ENCODE data around the gene SSH3. TPM values are rescaled to one million over a fixed set of nuclear protein-coding genes. Genes with fewer than 3 reads are reported as not detected.
A peak's percentile ranks its signal among the peaks of the same experiment; 100 is the strongest.

Gene SSH3
- total RNA-seq, 1 donor from 2014 or later: 55.4 TPM

- H3K36me3 Mint-ChIP-seq: peaks cover 3% of the 10 kb centered on the region
- peaks cover 17% of the 10 kb centered on the region for H3K4me1 Mint-ChIP-seq
- peak overlapping the region; percentile 71 for H3K4me3 Mint-ChIP-seq
These were observed 16.6 kb upstream of the SSH3 start for GRCh38 chr11:67286621-67287333.

GRCh38 chr11:67287355-67288197 is 15.8 kb upstream of the SSH3 start:
- no peaks in the 10 kb centered on the region for H3K9me3 Mint-ChIP-seq
- H3K27ac Mint-ChIP-seq: peak overlapping the region; percentile 97
- H3K36me3 Mint-ChIP-seq: peaks cover 3% of the 10 kb centered on the region
- no peak for DNase-seq (ENCODE audit: low spot score in 2 of 2, unreplicated experiment in 2 of 2)
- H3K27me3 Mint-ChIP-seq (ENCODE audit: low read depth): no peaks in the 10 kb centered on the region
- no peak for TF ChIP-seq CTCF (IDR thresholded peaks at IDR 0.05; ENCODE audit: unreplicated experiment)
- peak overlapping the region; percentile 71 for H3K4me3 Mint-ChIP-seq
- H3K4me1 Mint-ChIP-seq: peaks cover 19% of the 10 kb centered on the region

More at GRCh38 chr11:67286621-67287333, 16.6 kb upstream of the SSH3 start:
- no peak for DNase-seq (ENCODE audit: low spot score in 2 of 2, unreplicated experiment in 2 of 2)
- H3K27ac Mint-ChIP-seq: peak overlapping the region; percentile 97
- H3K9me3 Mint-ChIP-seq: no peaks in the 10 kb centered on the region
- TF ChIP-seq CTCF (IDR thresholded peaks at IDR 0.05; ENCODE audit: unreplicated experiment): peak; percentile 12
- no peaks in the 10 kb centered on the region for H3K27me3 Mint-ChIP-seq (ENCODE audit: low read depth)

- Mint-ChIP-seq H3K4me3 (peak overlapping the region; percentile 71), H3K27me3 (ENCODE audit: low read depth) (no peaks in the 10 kb centered on the region), H3K9me3 (no peaks in the 10 kb centered on the region), H3K27ac (peak overlapping the region; percentile 97), H3K36me3 (peaks cover 7% of the 10 kb centered on the region), H3K4me1 (peaks cover 24% of the 10 kb centered on the region)
- TF ChIP-seq CTCF (IDR thresholded peaks at IDR 0.05; ENCODE audit: unreplicated experiment): no peak
- DNase-seq (ENCODE audit: low spot score in 2 of 2, unreplicated experiment in 2 of 2): no peak
These were observed 15.2 kb upstream of the SSH3 start for GRCh38 chr11:67288198-67288451.

GRCh38 chr11:67288452-67289225 is 14.7 kb upstream of the SSH3 start:
- peak overlapping the region; percentile 97 for H3K27ac Mint-ChIP-seq

More at GRCh38 chr11:67288452-67289225, 14.7 kb upstream of the SSH3 start:
- Mint-ChIP-seq H3K36me3 (peaks cover 8% of the 10 kb centered on the region), H3K4me3 (peak overlapping the region; percentile 71), H3K9me3 (no peaks in the 10 kb centered on the region), H3K4me1 (peaks cover 25% of the 10 kb centered on the region), H3K27me3 (ENCODE audit: low read depth) (no peaks in the 10 kb centered on the region)
- peak; percentile 31 for TF ChIP-seq CTCF (IDR thresholded peaks at IDR 0.05; ENCODE audit: unreplicated experiment)
- DNase-seq (ENCODE audit: low spot score in 2 of 2, unreplicated experiment in 2 of 2): peak; percentile 88 to 89

Data from mesothelial cell of epicardium (in vitro differentiated cells).